ENCODE results near the gene PRDX1. TPM values are rescaled to one million over a fixed set of nuclear protein-coding genes. Genes with fewer than 3 reads are reported as not detected.

The PRDX1 gene
- total and polyA plus RNA-seq, 2 of the 4 experiments (the other 2 are of a cell fraction) = 612 to 883 TPM

DNA sequence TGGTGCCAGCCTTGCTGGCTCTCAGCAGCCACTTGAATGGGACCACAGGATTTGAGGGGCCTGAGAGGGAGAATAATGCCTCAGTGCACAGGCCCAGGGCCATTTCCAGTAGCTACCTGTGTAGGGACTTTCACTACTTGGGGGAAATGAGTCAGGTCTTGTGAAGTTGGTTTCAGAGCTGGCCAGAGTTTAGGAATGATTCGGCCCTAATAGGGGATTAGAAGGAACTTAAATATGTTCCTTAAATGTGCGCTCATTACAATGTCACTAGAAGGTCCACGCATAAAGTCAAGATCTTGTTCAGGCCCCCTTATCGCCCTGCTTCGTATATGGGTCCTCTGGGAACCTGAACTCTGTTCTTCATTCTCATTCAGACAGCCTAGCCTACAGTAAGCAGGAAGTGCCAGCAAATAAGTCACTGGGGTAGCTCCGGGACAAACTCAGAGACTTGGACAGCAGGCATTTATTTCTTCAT is 23.4 kb upstream of the PRDX1 start:
- Histone ChIP-seq H4K8ac (ENCODE audit: low read depth in 2 of 2, low read length in 2 of 2) (0 out of 4 replicates have a peak overlapping the region, but pooled peaks of 1 of the 2 experiments have one; percentile 35), H3K9ac (ENCODE audit: low read depth, low read length) (no peak overlapping the region), H3K23ac (ENCODE audit: low read depth, low read length) (no peak overlapping the region; the same call in 1 of the 2 replicates), H3K79me1 (ENCODE audit: low read depth in 1 of 2, low read length in 2 of 2) (no peaks in the 10 kb centered on the region), H3K27me3 (ENCODE audit: control insufficient read depth, insufficient read depth, low read length) (peaks cover 2% of the 10 kb centered on the region; the same call in 1 of the 2 replicates), H3K4me1 (ENCODE audit: control insufficient read depth, insufficient read depth, low read length) (no peaks in the 10 kb centered on the region), H4K20me1 (ENCODE audit: insufficient read depth, low read length) (no peaks in the 10 kb centered on the region), H2BK5ac (ENCODE audit: low read depth, low read length, poor library complexity, severe bottlenecking) (no peak overlapping the region), H2BK20ac (ENCODE audit: low read depth, low read length) (no peak overlapping the region), H2AK9ac (replicated peaks; ENCODE audit: low read depth, low read length, poor library complexity) (no peak overlapping the region), H3K14ac (replicated peaks; ENCODE audit: low read depth, low read length) (no peak overlapping the region), H3K18ac (ENCODE audit: low read depth, low read length) (no peak overlapping the region), H3K56ac (ENCODE audit: extremely low read depth, insufficient read depth, low read length) (no peak overlapping the region), H3K27ac (ENCODE audit: insufficient read depth, low read length) (no peak overlapping the region), H3K4ac (ENCODE audit: low read depth, low read length) (no peak overlapping the region), H2BK120ac (ENCODE audit: low read depth, low read length) (no peak overlapping the region), H2AFZ (replicated peaks; ENCODE audit: low read length, poor library complexity) (peak overlapping the region; percentile 71), H2AK5ac (ENCODE audit: low read depth, low read length) (no peak overlapping the region), H3K4me2 (ENCODE audit: low read depth, low read length) (no peak overlapping the region), H3K9me3 (ENCODE audit: control insufficient read depth, insufficient read depth, low read length) (no peaks in the 10 kb centered on the region), H4K5ac (ENCODE audit: low read depth, low read length) (no peak overlapping the region), H2BK15ac (ENCODE audit: low read depth, low read length) (no peak overlapping the region), H3K9me1 (ENCODE audit: insufficient read depth, low read length) (no peaks in the 10 kb centered on the region), H4K91ac (ENCODE audit: insufficient read depth, low read depth, low read length) (no peak overlapping the region), H3K36me3 (ENCODE audit: control insufficient read depth, insufficient read depth, low read length) (no peaks in the 10 kb centered on the region), H3K4me3 (ENCODE audit: insufficient read depth, low read depth, low read length) (no peak overlapping the region)
- TF ChIP-seq SMC3 (IDR thresholded peaks at IDR 0.05; ENCODE audit: low read depth, low read length) (no peak), BHLHE40 (IDR thresholded peaks at IDR 0.05; ENCODE audit: low read depth, low read length) (no peak), MXI1 (IDR thresholded peaks at IDR 0.05; ENCODE audit: borderline replicate concordance, low read depth, low read length) (no peak), CHD1 (IDR thresholded peaks at IDR 0.05; ENCODE audit: low read depth, low read length) (no peak), RAD21 (IDR thresholded peaks at IDR 0.05; ENCODE audit: low read length) (no peak), CTCF (conservative IDR thresholded peaks at IDR 0.05; ENCODE audit: low read depth, low read length) (no peak), MAFK (IDR thresholded peaks at IDR 0.05; ENCODE audit: low read depth, low read length) (no peak), RCOR1 (IDR thresholded peaks at IDR 0.05; ENCODE audit: insufficient replicate concordance, low read length) (no peak), MAZ (IDR thresholded peaks at IDR 0.05; ENCODE audit: borderline replicate concordance, low read depth, low read length) (no peak), POLR2A (IDR thresholded peaks at IDR 0.05; ENCODE audit: low read depth, low read length) (no peak), USF2 (IDR thresholded peaks at IDR 0.05; ENCODE audit: low read depth, low read length) (no peak), CEBPB (IDR thresholded peaks at IDR 0.05; ENCODE audit: low read depth, low read length) (no peak)
- TF ChIP-seq, protein P1, sequence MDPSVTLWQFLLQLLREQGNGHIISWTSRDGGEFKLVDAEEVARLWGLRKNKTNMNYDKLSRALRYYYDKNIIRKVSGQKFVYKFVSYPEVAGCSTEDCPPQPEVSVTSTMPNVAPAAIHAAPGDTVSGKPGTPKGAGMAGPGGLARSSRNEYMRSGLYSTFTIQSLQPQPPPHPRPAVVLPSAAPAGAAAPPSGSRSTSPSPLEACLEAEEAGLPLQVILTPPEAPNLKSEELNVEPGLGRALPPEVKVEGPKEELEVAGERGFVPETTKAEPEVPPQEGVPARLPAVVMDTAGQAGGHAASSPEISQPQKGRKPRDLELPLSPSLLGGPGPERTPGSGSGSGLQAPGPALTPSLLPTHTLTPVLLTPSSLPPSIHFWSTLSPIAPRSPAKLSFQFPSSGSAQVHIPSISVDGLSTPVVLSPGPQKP (IDR thresholded peaks at IDR 0.05; ENCODE audit: borderline replicate concordance, low read depth, low read length) = no peak
- in situ Hi-C loops (cut with MboI; ENCODE audit: low sequenced_read_pairs) = no loop called here
- POLR2A ChIA-PET (ENCODE audit: unreplicated experiment) = interaction anchor here (1.0 to 1.1 kb wide), 3 partner anchors 13 to 23 kb away, joined by 4 to 7 read pairs (median 5); partner anchors contain the start of gene PRDX1
- WGBS, 2 experiments (ENCODE audit: extremely low coverage in 2 of 2, insufficient read length in 1 of 2) = 10% methylated on average over 2 of the region's 6 CpGs; no CpG with 5 or more reads in 1 of the 2 experiments
- ATAC-seq (ENCODE audit: low read depth) (peak; percentile 37; the same call in 1 of the 2 replicates), DNase-seq (no peak)
- dilution Hi-C loops (cut with HindIII; ENCODE audit: low sequenced_read_pairs, unreplicated experiment) = no loop called here
- CTCF ChIA-PET = no interaction called here
- intact Hi-C loops (cut with micrococcal nuclease) = no loop called here
- no TSS peak for BruUV-seq (replicated peaks)

Data from IMR-90 (cell line).